ENCODE measurements around the gene CASZ1.

DNA sequence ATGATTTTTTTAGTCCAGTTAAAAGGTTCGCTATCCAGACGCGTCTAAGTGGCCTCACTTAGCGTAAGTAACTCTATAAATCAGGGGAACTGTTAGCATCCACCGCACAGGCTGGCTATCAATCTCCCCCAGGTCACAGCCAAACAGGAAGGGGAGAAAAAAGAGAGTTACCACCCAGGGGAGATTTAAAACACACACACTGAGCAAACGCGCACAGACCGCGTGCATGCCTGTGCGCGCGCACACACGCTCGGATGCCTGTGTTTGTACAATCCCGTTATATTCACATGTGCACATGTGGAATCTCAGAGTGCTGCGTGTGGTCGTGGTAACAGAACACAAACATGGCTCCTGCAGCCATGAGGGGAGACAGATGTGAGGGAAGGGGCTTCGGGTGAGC, 125.4 kb downstream of the CASZ1 start:
- TF ChIP-seq, protein P1, sequence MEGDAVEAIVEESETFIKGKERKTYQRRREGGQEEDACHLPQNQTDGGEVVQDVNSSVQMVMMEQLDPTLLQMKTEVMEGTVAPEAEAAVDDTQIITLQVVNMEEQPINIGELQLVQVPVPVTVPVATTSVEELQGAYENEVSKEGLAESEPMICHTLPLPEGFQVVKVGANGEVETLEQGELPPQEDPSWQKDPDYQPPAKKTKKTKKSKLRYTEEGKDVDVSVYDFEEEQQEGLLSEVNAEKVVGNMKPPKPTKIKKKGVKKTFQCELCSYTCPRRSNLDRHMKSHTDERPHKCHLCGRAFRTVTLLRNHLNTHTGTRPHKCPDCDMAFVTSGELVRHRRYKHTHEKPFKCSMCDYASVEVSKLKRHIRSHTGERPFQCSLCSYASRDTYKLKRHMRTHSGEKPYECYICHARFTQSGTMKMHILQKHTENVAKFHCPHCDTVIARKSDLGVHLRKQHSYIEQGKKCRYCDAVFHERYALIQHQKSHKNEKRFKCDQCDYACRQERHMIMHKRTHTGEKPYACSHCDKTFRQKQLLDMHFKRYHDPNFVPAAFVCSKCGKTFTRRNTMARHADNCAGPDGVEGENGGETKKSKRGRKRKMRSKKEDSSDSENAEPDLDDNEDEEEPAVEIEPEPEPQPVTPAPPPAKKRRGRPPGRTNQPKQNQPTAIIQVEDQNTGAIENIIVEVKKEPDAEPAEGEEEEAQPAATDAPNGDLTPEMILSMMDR (IDR thresholded peaks at IDR 0.05): no peak
- TF ChIP-seq POLR2A (IDR thresholded peaks at IDR 0.05): no peak

Data from lower leg skin (tissue), 3 donors.